IMR-90 (cell line): ENCODE data around the gene RBM28. TPM values are rescaled to one million over a fixed set of nuclear protein-coding genes. Genes with fewer than 3 reads are reported as not detected.

Experiments
- ATAC-seq: fragments of 200-7000 bp; cut with Tn5 transposase; 2 replicates; pipeline ENCODE4 v1.9.1; 2020; ENCODE audit warnings: low read depth, mild to moderate bottlenecking, moderate library complexity
- BruUV-seq: library from RNA; stranded (reverse); fragments of 400-500 nt; replicated peaks from 2 replicates; lab custom pipeline; 2021; lab: Mats Ljungman, UMichigan
- CTCF ChIA-PET: fragments of 300-600 bp; formaldehyde crosslinking; extraction: SDS; loops from one replicate; lab custom pipeline; 2021; ENCODE audit warnings: antibody characterized with exemption; lab: Yijun Ruan, JAX
- POLR2A ChIA-PET: fragments of 300-600 bp; sonication (Branson Sonifier 250); formaldehyde crosslinking; loops from one replicate; lab custom pipeline; 2022; ENCODE audit warnings: antibody characterized with exemption; ENCODE audit not compliant: unreplicated experiment; lab: Charles Lee
- DNase-seq: peaks from one replicate; pipeline ENCODE4 v3.0.0; 2013
- H2AFZ ChIP-seq: replicated peaks from 2 replicates; pipeline ENCODE3; 2013; ENCODE audit warnings: low read length, mild to moderate bottlenecking; ENCODE audit not compliant: poor library complexity
- H2AK5ac ChIP-seq: 2 replicates; pipeline ENCODE4 v1.6.1; 2013; ENCODE audit warnings: low read depth, low read length, inconsistent platforms
- H2AK9ac ChIP-seq: replicated peaks from 2 replicates; pipeline ENCODE3; 2013; ENCODE audit warnings: mild to moderate bottlenecking, low read depth, low read length, moderate library complexity; ENCODE audit not compliant: poor library complexity
- H2BK120ac ChIP-seq: 2 replicates; pipeline ENCODE4 v1.6.1; 2013; ENCODE audit warnings: low read depth, low read length, inconsistent platforms
- H2BK15ac ChIP-seq: 3 replicates; pipeline ENCODE4 v1.6.1; 2013; ENCODE audit warnings: low read depth, low read length, inconsistent platforms
- H2BK20ac ChIP-seq: 2 replicates; pipeline ENCODE4 v1.6.1; 2013; ENCODE audit warnings: low read depth, mild to moderate bottlenecking, inconsistent platforms, low read length, moderate library complexity
- H2BK5ac ChIP-seq: 2 replicates; pipeline ENCODE4 v1.6.1; 2013; ENCODE audit warnings: mild to moderate bottlenecking, low read depth, low read length, inconsistent platforms; ENCODE audit not compliant: poor library complexity, severe bottlenecking
- H3K14ac ChIP-seq: replicated peaks from 2 replicates; pipeline ENCODE4 v1.6.1; 2013; ENCODE audit warnings: low read depth, low read length, inconsistent platforms
- H3K18ac ChIP-seq: 2 replicates; pipeline ENCODE4 v1.6.1; 2013; ENCODE audit warnings: low read depth, low read length, control low read depth
- H3K23ac ChIP-seq: 2 replicates; pipeline ENCODE4 v1.6.1; 2013; ENCODE audit warnings: low read depth, low read length, inconsistent platforms
- H3K27ac ChIP-seq: 2 replicates; pipeline ENCODE4 v1.5.1; 2013; ENCODE audit warnings: mild to moderate bottlenecking, control low read depth, low read length; ENCODE audit not compliant: insufficient read depth
- H3K27me3 ChIP-seq: 2 replicates; pipeline ENCODE4 v1.6.1; 2013; ENCODE audit warnings: low read length; ENCODE audit not compliant: control insufficient read depth, insufficient read depth
- H3K36me3 ChIP-seq: 2 replicates; pipeline ENCODE4 v1.6.1; 2013; ENCODE audit warnings: low read length, mixed read lengths; ENCODE audit not compliant: control insufficient read depth, insufficient read depth
- H3K4ac ChIP-seq: 2 replicates; pipeline ENCODE4 v1.6.1; 2013; ENCODE audit warnings: low read depth, low read length, inconsistent platforms
- H3K4me1 ChIP-seq: 2 replicates; pipeline ENCODE4 v1.6.1; 2013; ENCODE audit warnings: low read length, mixed read lengths; ENCODE audit not compliant: control insufficient read depth, insufficient read depth
- H3K4me2 ChIP-seq: 2 replicates; pipeline ENCODE4 v1.6.1; 2013; ENCODE audit warnings: low read depth, mild to moderate bottlenecking, control low read depth, low read length, moderate library complexity
- H3K4me3 ChIP-seq: 2 replicates; pipeline ENCODE4 v1.5.1; 2013; ENCODE audit warnings: low read depth, mild to moderate bottlenecking, control low read depth, low read length, moderate library complexity; ENCODE audit not compliant: insufficient read depth
- H3K56ac ChIP-seq: 2 replicates; pipeline ENCODE4 v1.6.1; 2013; ENCODE audit warnings: low read length, inconsistent platforms; ENCODE audit not compliant: insufficient read depth; ENCODE audit errors: extremely low read depth
- H3K79me1 ChIP-seq, 2 experiments: 2 replicates each; pipeline ENCODE4 v1.6.1; 2013; ENCODE audit warnings: low read length in 2 of 2, inconsistent platforms in 1 of 2, low read depth in 1 of 2
- H3K9ac ChIP-seq: 2 replicates; pipeline ENCODE4 v1.6.1; 2013; ENCODE audit warnings: low read depth, low read length, control low read depth
- H3K9me1 ChIP-seq: 2 replicates; pipeline ENCODE4 v1.6.1; 2013; ENCODE audit warnings: low read length, inconsistent platforms; ENCODE audit not compliant: insufficient read depth
- H3K9me3 ChIP-seq: 2 replicates; pipeline ENCODE4 v1.6.1; 2013; ENCODE audit warnings: low read length; ENCODE audit not compliant: control insufficient read depth, insufficient read depth
- H4K20me1 ChIP-seq: 2 replicates; pipeline ENCODE4 v1.6.1; 2013; ENCODE audit warnings: low read length, inconsistent platforms; ENCODE audit not compliant: insufficient read depth
- H4K5ac ChIP-seq: 2 replicates; pipeline ENCODE4 v1.6.1; 2013; ENCODE audit warnings: mild to moderate bottlenecking, low read depth, low read length, control low read depth
- H4K8ac ChIP-seq, 2 experiments: 2 replicates each; pipeline ENCODE4 v1.6.1; 2013; ENCODE audit warnings: low read depth in 2 of 2, low read length in 2 of 2, control low read depth in 1 of 2, inconsistent platforms in 1 of 2
- H4K91ac ChIP-seq: 2 replicates; pipeline ENCODE4 v1.6.1; 2013; ENCODE audit warnings: low read depth, low read length, inconsistent platforms; ENCODE audit not compliant: insufficient read depth
- CEBPB ChIP-seq: IDR thresholded peaks from 2 replicates; pipeline ENCODE4 v1.6.1; 2012; ENCODE audit warnings: low read depth, low read length, improper control_type of control experiment
- CHD1 ChIP-seq: IDR thresholded peaks from 2 replicates; pipeline ENCODE4 v1.6.1; 2012; ENCODE audit warnings: low read depth, low read length, improper control_type of control experiment
- MAZ ChIP-seq: IDR thresholded peaks from 2 replicates; pipeline ENCODE4 v1.6.1; 2012; ENCODE audit warnings: low read depth, mild to moderate bottlenecking, low read length, improper control_type of control experiment, moderate library complexity, borderline replicate concordance
- NFE2L2 ChIP-seq: fragments of 150-350 bp; IDR thresholded peaks from 2 replicates; pipeline ENCODE4 v1.6.1; 2016; ENCODE audit warnings: low read depth, mild to moderate bottlenecking, low read length
- POLR2A ChIP-seq: IDR thresholded peaks from 2 replicates; pipeline ENCODE4 v1.6.1; 2012; ENCODE audit warnings: mild to moderate bottlenecking, low read depth, low read length
- SMC3 ChIP-seq: fragments of 150-350 bp; IDR thresholded peaks from 2 replicates; pipeline ENCODE4 v1.6.1; 2016; ENCODE audit warnings: low read depth, mild to moderate bottlenecking, antibody characterized with exemption, low read length, moderate library complexity
- WGBS, 2 experiments: methylation state at CpG; one replicate each; pipeline versions ENCODE4 v1.1.5 to v1.1.7; 2013; ENCODE audit warnings: missing lambda C conversion rate in 2 of 2; ENCODE audit not compliant: insufficient read length in 1 of 2; ENCODE audit errors: extremely low coverage in 2 of 2; 5-methylcytosine and 5-hydroxymethylcytosine counted together
- dilution Hi-C: fragments of 300-500 bp; cut with HindIII; formaldehyde crosslinking; loops from one replicate; pipeline ENCODE4 v1.14.3; 2018; ENCODE audit warnings: low sequenced_read_pairs; ENCODE audit not compliant: unreplicated experiment
- in situ Hi-C: fragments of 300-500 bp; cut with MboI; formaldehyde crosslinking; loops from 3 replicates; pipeline ENCODE4 v1.14.3; 2019; ENCODE audit warnings: low sequenced_read_pairs, inconsistent platforms, mixed read lengths
- intact Hi-C: fragments of 100-400 bp; cut with micrococcal nuclease; formaldehyde crosslinking; loops from 2 replicates; pipeline ENCODE4 v1.10.0; 2022
- polyA plus RNA-seq, 3 experiments: library from polyadenylated mRNA; depleted of rRNA; stranded (reverse); fragments of >200 nt; gene quantifications; 2 replicates each; pipeline ENCODE4 v1.2.3, GENCODE V29; 2012; ENCODE audit warnings: low replicate concordance in 1 of 3
- total RNA-seq: library from RNA; depleted of rRNA; stranded (reverse); fragments of >200 nt; gene quantifications from 2 replicates; pipeline ENCODE4 v1.2.3, GENCODE V29; 2012

RBM28 gene
- total and polyA plus RNA-seq, 2 of the 4 experiments (the other 2 are of a cell fraction): 12.4 to 20.4 TPM

DNA sequence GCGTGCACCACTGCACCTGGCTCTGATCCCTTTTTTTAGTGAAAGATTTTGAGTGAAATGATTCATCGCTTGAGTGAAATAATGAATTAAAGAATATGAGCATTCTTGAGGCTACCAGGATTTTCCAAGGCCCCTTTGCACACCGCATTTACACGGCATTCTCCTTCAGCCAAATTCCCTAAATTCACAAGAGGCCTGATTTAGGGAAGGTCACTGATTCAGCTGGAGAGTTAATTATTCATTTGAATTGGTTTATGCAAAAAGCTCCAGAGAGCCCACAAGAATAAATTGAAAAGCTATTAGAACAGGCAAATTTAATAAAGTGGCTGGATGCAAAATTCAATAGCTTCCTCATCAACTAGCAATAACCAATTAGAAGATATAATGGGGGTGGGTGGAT, 56.2 kb downstream of the RBM28 start:
- H3K4me1 ChIP-seq: no peaks in the 10 kb centered on the region
- no peaks in the 10 kb centered on the region for H4K20me1 ChIP-seq
- ATAC-seq: no peak
- no peak overlapping the region for H2BK15ac ChIP-seq
- no CpG with 5 or more reads among the region's 4 CpGs for WGBS, 2 experiments
- ChIA-PET CTCF (no interaction called here), POLR2A (no interaction called here)
- dilution Hi-C loops: no loop called here
- H4K91ac ChIP-seq: no peak overlapping the region
- H3K18ac ChIP-seq: no peak overlapping the region
- no peak overlapping the region for H3K9ac ChIP-seq
- no peak overlapping the region for H2BK120ac ChIP-seq
- no peaks in the 10 kb centered on the region for H3K79me1 ChIP-seq
- intact Hi-C loops: no loop called here
- H3K9me1 ChIP-seq: no peaks in the 10 kb centered on the region
- no peak overlapping the region for H3K56ac ChIP-seq
- H3K36me3 ChIP-seq: no peaks in the 10 kb centered on the region
- H2BK5ac ChIP-seq: no peak overlapping the region
- DNase-seq: no peak
- no peak overlapping the region for H3K23ac ChIP-seq
- no peak overlapping the region for H2AFZ ChIP-seq
- no peak overlapping the region for H3K4me2 ChIP-seq
- H4K5ac ChIP-seq: no peak overlapping the region
- TF ChIP-seq NFE2L2 (no peak), POLR2A (no peak), SMC3 (no peak), MAZ (no peak), CEBPB (no peak), CHD1 (no peak)
- in situ Hi-C loops: no loop called here
- H2AK9ac ChIP-seq: no peak overlapping the region
- H3K9me3 ChIP-seq: no peaks in the 10 kb centered on the region
- H3K4me3 ChIP-seq: no peak overlapping the region
- no peak overlapping the region for H4K8ac ChIP-seq
- BruUV-seq: no TSS peak
- H3K4ac ChIP-seq: no peak overlapping the region
- no peaks in the 10 kb centered on the region for H3K27me3 ChIP-seq
- H3K14ac ChIP-seq: no peak overlapping the region
- no peak overlapping the region for H3K27ac ChIP-seq
- no peak overlapping the region for H2AK5ac ChIP-seq
- H2BK20ac ChIP-seq: no peak overlapping the region
